ENCODE data around the gene ZNF793. TPM values are rescaled to one million over a fixed set of nuclear protein-coding genes. Genes with fewer than 3 reads are reported as not detected.
A peak's percentile ranks its signal among the peaks of the same experiment; 100 is the strongest.

Gene ZNF793
- total and polyA plus RNA-seq, 2 experiments from 2014 or later = 20.0 to 20.3 TPM

- H3K4me1 ChIP-seq (ENCODE audit: low read depth) = peaks cover 6% of the 10 kb centered on the region
- peak overlapping the region; percentile 79 for H3K4me3 ChIP-seq
- TF ChIP-seq CTCF (IDR thresholded peaks at IDR 0.05; ENCODE audit: low read depth, low read length) = no peak
- peak overlapping the region; percentile 96 for H3K27ac ChIP-seq
- H3K9me3 ChIP-seq (ENCODE audit: low read depth) = no peaks in the 10 kb centered on the region
- DNase-seq (ENCODE audit: low read depth in 1 of 2, low spot score in 1 of 2) = no peak
- no peaks in the 10 kb centered on the region for H3K27me3 ChIP-seq
- no peaks in the 10 kb centered on the region for H3K36me3 ChIP-seq
Measured at GRCh38 chr19:37505958-37506386, 767 bp upstream of the ZNF793 start.

- Histone ChIP-seq H3K4me3 (peak overlapping the region; percentile 79), H3K9me3 (ENCODE audit: low read depth) (no peaks in the 10 kb centered on the region), H3K27me3 (no peaks in the 10 kb centered on the region), H3K27ac (peak overlapping the region; percentile 96), H3K36me3 (no peaks in the 10 kb centered on the region), H3K4me1 (ENCODE audit: low read depth) (peaks cover 6% of the 10 kb centered on the region)
- TF ChIP-seq CTCF (IDR thresholded peaks at IDR 0.05; ENCODE audit: low read depth, low read length) = no peak
- DNase-seq (ENCODE audit: low read depth in 1 of 2, low spot score in 1 of 2) = no peak
Measured at GRCh38 chr19:37507167-37507464, 377 bp downstream of the ZNF793 start.

- H3K36me3 ChIP-seq = peaks cover 13% of the 10 kb centered on the region
- H3K4me3 ChIP-seq = no peak overlapping the region
- H3K27ac ChIP-seq = no peak overlapping the region
- no peak for DNase-seq (ENCODE audit: low read depth in 1 of 2, low spot score in 1 of 2)
- H3K9me3 ChIP-seq (ENCODE audit: low read depth) = no peaks in the 10 kb centered on the region
- TF ChIP-seq CTCF (IDR thresholded peaks at IDR 0.05; ENCODE audit: low read depth, low read length) = no peak
- no peaks in the 10 kb centered on the region for H3K4me1 ChIP-seq (ENCODE audit: low read depth)
- no peaks in the 10 kb centered on the region for H3K27me3 ChIP-seq
Measured at GRCh38 chr19:37511186-37511585, 4.4 kb downstream of the ZNF793 start.

- H3K9me3 ChIP-seq (ENCODE audit: low read depth) = no peaks in the 10 kb centered on the region
- no peak overlapping the region for H3K4me3 ChIP-seq
- H3K4me1 ChIP-seq (ENCODE audit: low read depth) = no peaks in the 10 kb centered on the region
- no peak for TF ChIP-seq CTCF (IDR thresholded peaks at IDR 0.05; ENCODE audit: low read depth, low read length)
- no peak overlapping the region for H3K27ac ChIP-seq
- DNase-seq (ENCODE audit: low read depth in 1 of 2, low spot score in 1 of 2) = no peak
- H3K27me3 ChIP-seq = no peaks in the 10 kb centered on the region
- peaks cover 15% of the 10 kb centered on the region for H3K36me3 ChIP-seq
Measured at GRCh38 chr19:37511821-37512220, 5.1 kb downstream of the ZNF793 start.

GRCh38 chr19:37513397-37513796 lies 6.7 kb downstream of the ZNF793 start:
- Histone ChIP-seq H3K4me3 (no peak overlapping the region), H3K27ac (no peak overlapping the region), H3K4me1 (ENCODE audit: low read depth) (no peaks in the 10 kb centered on the region), H3K36me3 (peaks cover 16% of the 10 kb centered on the region), H3K27me3 (no peaks in the 10 kb centered on the region), H3K9me3 (ENCODE audit: low read depth) (no peaks in the 10 kb centered on the region)
- DNase-seq (ENCODE audit: low read depth in 1 of 2, low spot score in 1 of 2) = peak in 1 of 2 donors; percentile 2
- no peak for TF ChIP-seq CTCF (IDR thresholded peaks at IDR 0.05; ENCODE audit: low read depth, low read length)

GRCh38 chr19:37519890-37520289 lies 13.2 kb downstream of the ZNF793 start:
- Histone ChIP-seq H3K4me3 (no peak overlapping the region), H3K27ac (no peak overlapping the region), H3K4me1 (ENCODE audit: low read depth) (no peaks in the 10 kb centered on the region), H3K9me3 (ENCODE audit: low read depth) (no peaks in the 10 kb centered on the region), H3K36me3 (peaks cover 13% of the 10 kb centered on the region), H3K27me3 (no peaks in the 10 kb centered on the region)
- no peak for TF ChIP-seq CTCF (IDR thresholded peaks at IDR 0.05; ENCODE audit: low read depth, low read length)
- peak in 1 of 2 donors; percentile 7 for DNase-seq (ENCODE audit: low read depth in 1 of 2, low spot score in 1 of 2)

Data from cardiac muscle cell (in vitro differentiated cells and primary cell).